CD1c-positive myeloid dendritic cell (primary cell): Measurements from ENCODE around the gene WSCD2.
A peak's percentile ranks its signal among the peaks of the same experiment; 100 is the strongest.

Source experiments
- DNase-seq: peaks from one replicate; pipeline ENCODE4 v3.0.0-alpha.2; 2016; ENCODE audit errors: extremely low spot score

WSCD2 gene

DNA sequence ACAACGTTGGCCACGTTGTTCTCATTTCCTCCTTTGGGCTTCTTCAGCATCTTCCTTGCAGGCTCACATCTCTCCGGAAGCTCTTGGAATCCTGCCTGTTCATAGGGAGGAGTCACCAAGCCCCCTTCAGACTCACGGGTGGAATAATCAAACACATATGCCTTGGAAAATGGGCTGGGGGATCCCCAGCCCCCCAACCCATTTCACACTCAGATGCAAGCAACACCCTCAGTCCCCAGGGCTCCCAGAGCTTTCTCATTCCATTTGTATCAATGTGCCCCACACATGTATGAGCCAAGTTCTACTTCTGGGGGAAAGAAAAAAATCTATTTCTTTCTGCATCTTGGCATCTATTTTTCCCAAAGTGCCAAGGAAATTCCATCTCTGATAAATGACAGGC is 33.1 kb downstream of the WSCD2 start:
- DNase-seq: no peak

DNA sequence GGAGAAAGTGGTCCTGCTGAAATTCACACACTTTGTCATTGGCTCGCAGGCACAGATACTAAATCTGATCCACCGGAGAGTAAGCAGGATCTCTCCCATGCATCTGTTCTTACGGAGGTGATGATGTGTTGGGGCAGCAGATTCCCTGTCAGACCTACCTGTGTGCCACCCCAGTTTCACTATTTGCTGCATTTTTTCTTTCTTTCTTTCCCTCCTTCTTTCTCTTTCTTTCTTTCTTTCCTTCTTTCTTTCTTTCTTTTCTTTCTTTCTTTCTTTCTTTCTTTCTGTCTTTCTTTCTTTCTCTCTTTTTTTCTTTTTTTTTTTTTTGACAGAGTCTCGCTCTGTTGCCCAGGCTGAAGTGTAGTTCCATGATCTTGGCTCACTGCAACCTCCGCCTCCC is 37.4 kb downstream of the WSCD2 start:
- no peak for DNase-seq

- DNase-seq: no peak
Observed at GRCh38 chr12:108167974-108168373, 38.9 kb downstream of the WSCD2 start.

DNA sequence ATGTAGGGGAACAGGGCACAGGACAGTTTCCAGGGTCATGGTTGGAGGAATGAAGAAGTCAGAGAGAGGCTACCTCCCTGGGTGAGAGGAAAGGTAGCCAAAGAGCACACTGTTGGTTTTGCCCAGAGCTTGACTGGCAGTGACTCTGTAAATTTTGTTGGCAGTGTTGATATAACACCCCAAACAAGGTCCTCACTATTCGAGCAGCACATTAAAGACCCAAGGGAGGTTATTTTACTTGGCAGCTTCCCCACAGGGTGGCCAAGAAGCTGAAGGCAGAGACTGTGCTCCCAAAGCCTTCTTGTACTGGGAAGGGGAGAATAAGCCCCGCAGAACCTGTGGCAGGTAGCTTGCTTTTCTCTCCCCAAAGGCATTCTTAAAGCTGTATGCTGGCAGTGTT is 40.6 kb downstream of the WSCD2 start:
- DNase-seq: no peak

DNA sequence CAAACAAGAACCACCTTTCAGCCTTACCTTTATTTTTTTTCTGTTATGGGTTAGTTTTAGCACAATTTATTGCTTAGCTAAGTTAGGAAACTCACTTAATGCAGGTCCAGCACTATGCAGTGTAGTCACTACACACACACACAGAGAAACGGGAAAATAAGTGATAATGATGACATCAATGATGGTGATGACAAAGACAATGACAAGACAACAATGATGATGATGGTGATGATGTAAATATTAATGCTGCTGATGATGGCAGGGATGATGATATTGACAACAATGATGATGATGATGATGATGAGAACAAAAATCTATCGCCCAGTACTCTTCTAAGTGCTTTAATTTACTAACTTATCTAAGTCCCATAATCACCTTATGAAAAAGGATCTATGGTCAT is 41.1 kb downstream of the WSCD2 start:
- no peak for DNase-seq

DNA sequence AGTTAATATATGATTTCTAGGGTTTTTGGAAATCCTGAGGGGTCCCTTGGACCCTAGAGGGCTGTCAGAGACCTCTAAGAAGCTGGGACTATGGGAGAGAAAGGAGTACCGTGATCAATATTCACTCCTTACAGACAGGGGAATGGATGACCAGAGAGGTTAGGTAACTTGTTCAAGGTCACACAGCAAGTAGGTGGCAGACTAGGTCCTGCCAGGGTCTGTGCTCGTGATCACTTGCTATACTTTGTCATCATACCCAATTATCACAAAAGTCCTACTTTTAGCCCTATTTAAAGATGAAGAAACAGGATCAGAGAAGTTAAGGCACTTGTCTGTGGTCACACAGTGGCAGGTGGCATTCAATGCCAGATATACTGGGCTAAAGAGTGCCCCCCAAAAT is 42.9 kb downstream of the WSCD2 start:
- DNase-seq: no peak

- DNase-seq: no peak
Observed at GRCh38 chr12:108173160-108173559, 44.1 kb downstream of the WSCD2 start.

DNA sequence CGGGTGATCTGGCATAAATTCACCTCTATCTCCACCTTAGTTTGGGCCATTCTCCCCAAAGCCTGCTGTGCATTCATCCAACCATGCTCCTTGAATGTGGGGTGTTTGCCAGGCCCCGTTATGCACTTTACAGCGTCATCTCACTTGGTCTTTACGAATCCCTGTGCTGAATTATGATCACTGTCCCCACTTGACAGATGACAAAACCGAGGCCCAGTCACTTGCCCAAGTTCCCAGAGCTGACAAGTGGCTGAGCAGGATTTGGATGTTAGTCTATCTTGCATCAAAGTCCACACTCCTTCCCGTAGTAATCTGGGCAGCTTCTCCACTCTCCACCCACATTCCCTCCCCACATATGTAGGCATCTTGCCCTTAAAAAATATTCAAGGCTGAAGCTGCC is 44.8 kb downstream of the WSCD2 start:
- DNase-seq: no peak

DNA sequence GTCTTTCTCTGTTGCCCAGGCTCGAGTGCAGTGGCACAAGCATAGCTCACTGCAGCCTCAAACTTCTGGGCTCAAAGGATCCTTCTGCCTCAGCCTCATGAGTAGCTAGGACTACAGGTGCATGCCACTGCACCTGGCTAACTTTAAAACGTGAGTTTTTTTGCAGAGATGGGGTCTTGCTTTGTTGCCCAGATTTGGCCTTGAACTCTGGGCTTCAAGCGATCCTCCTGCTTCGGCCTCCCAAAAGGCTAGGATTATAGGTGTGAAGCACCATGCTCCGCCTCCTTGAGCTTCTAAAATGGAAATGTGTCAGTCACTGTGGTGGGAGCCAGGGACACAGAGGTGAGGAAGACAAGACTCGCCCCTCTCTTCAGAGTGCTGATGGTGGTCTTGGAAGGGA is 45.6 kb downstream of the WSCD2 start:
- no peak for DNase-seq

DNA sequence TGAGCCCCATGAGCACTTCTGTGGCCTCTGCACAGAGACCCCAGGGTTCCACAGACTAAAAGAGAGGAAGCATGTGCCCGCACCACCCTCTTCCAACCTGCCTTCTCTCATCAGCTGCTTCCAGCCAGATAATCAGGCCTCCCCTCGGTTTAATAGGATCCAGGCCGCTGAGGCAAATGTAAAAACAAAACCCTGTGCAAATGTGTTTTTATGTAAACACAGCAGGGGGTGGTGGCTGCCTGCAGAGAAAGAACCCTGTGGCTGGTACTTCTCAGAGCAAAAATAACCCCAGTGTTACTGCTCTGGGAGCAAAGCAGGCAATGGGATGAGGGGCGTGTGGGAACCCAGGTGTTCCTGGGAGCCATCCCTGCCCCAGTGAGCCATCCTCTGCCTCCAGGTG is 46.2 kb downstream of the WSCD2 start:
- no peak for DNase-seq

DNA sequence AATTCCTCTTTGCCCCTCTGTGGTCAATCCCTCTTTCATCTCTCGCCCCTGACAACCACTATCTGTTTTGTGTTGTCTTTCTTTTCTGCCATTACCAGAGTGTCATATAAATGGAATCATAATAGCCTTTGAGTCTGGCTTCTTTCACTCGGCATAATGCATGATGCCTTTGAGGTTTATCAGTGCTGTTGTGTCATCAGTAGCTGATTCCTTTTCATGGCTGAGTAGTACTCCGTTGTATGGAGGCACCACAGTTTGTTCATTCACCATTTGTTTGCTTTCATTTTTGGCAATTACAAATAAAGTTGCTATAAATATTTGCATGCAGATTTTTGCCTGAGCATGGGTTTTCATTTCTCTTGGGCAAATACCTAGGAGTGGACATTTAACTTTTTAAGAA is 47.2 kb downstream of the WSCD2 start:
- no peak for DNase-seq

DNA sequence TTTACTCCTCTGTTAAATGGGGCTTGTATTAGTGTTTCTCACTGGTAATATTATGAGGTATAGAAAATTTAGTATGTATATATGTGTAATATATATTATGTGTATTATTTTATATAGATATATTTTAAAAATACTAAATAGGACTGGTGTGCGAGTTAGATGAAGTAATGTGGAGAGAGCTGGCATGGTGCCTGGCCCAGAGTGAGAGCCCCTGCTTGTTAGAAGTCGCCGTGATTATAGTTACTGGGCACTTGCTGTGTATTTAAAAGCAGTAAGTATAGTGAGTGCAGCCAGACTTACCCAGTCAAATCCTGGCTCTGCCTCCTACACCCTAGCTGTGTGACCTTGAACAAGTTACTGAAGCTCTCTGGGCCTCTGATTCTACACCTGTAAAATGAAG is 48.0 kb downstream of the WSCD2 start:
- DNase-seq: no peak

DNA sequence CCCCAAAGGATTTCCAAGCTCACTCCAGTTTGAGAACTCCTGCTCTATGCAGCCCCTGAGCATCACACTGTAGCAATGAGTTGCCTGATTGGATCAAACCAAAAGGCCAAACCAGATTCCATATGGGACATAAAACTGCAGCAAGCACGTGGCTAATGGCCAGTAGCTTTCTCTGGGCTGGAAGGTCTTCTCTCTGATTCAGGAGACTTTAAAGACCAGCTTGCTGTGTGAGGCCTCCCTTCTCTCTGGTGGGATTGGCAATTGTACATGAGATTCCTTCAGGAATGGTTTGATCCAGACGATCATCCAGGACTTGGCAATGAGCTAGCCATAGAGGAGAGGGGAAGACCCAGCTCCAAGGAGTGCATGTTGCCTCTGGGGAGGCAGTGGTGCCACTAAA is 50.2 kb downstream of the WSCD2 start:
- no peak for DNase-seq

- no peak for DNase-seq
Observed at GRCh38 chr12:108180255-108181094, 51.4 kb downstream of the WSCD2 start.

DNA sequence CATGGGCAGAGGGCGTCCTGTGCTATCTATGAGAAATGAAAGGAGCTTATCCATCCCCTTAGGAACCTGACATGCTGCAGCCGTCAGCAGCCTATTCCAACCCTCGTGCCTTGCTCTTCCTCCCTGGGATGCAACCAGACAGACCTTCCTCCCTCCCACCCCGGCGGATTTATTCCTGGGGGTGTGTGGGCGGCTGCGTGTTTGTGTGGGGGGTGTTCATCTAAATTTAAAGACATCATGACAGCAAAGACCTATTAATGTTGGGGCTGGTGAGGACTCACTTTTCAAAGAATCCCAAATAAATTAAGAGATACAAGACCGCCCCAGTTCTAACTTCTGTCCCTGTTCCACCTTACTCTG is 52.0 kb downstream of the WSCD2 start:
- no peak for DNase-seq

- DNase-seq: no peak
Observed at GRCh38 chr12:108182096-108182495, 53.0 kb downstream of the WSCD2 start.

DNA sequence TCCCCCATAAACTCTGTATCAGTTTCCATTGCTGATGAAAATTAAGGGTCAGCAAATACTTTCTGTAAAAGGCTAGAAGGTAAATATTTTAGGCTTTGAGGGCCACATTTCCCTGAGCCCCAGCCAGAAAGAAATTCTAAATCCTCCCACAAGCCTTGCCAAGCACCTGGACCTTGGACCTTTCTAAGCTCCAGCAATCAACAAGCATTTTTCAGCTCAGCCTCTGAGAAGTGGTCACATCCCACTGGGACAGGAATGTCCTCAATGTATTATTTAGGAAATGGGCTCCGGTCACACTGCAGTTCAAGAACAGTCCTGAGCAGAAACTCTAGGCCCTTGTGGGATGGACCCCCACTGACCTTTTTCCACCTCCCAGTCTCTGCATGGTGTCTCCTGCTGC is 55.9 kb downstream of the WSCD2 start:
- no peak for DNase-seq

GRCh38 chr12:108187831-108188230 is 58.7 kb downstream of the WSCD2 start:
- no peak for DNase-seq

DNA sequence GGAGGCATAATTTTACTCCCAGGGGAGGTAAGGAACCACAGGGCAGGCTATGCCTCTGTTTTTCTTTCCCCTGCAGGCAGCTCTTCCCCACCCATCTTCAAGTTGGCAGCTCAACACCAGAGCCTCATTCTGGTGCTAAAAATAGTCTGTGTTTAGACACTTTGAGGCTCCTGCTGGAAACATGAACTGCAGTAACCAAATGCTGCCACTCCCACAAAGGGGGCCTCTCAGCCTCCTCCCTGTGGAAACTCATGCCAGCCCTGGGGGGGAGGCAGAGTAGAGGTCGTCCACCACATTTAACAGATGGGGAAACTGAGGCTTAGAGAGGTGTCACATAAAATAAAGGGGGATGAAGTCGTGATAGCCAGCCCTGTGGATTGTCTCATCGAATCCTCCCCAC is 61.4 kb downstream of the WSCD2 start:
- DNase-seq: no peak

DNA sequence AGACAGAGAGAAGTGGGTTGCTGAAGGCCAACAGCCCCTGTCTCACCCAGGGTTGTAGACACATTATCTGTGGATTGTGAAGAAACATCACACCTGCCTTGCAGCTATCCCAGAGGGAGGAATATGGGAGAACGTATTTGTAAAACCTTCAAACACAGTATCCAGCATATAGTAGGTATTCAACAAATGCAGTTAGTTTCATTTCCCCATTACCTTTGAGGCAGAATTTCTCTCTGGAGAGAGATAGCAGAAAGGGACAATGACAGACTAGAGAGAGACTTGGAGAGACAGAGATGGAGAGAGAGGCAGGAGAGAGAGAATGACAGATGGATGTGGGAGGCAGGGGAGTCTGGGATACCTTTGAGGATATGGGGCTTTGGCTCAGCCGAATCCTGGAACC is 62.0 kb downstream of the WSCD2 start:
- no peak for DNase-seq

GRCh38 chr12:108191938-108192337 is 62.9 kb downstream of the WSCD2 start:
- no peak for DNase-seq

DNA sequence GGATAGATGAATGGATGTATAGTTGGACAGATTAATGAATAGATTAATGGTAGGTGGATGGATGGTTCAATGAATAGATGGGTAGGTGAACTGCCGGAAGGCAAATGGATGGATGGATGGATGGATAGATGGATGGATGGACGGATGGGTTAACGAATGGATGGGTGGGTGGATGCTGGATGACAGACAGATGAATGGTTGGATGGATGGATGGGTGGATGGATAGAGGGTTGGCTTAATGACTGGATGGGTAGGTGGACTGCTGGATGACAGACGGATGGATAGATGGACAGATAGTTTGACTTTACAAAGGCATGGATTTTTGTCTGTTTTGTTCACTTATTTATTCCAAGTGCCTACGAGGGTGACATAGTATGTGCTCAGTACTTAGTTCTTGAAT is 64.4 kb downstream of the WSCD2 start:
- DNase-seq: no peak

DNA sequence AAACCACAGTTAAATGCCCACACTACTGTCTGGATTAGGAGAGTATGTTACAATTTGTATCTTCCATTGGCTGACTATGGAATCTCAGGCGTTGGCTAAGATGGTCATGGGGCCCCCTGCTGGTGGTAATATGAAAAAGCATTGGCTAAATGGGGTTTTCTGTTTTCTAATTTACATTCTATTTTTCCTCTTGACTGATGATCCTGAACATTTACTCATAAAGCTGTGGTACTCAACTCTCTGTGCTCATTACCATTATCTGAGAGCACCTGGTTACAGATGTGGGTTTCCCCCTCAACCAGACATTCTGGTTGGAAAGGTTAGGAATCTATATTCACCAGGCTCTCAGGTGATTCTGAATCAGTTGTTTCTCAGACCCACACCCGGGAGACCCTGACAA is 64.8 kb downstream of the WSCD2 start:
- peak; percentile 47 for DNase-seq

- no peak for DNase-seq
Observed at GRCh38 chr12:108194585-108194984, 65.5 kb downstream of the WSCD2 start.
